NOMO-1 treated with dmso at 0.1 percent for 144 hours (cell line): ENCODE results near the gene SLAMF6.
"Not testable (repeated sequence)": the region's sequence is repeated elsewhere in the genome, so short reads cannot be mapped to it uniquely, and the experiment has no call there.

Experiments used
- DNase-seq: peaks from one replicate; lab custom pipeline; 2025; ENCODE audit not compliant: unreplicated experiment; lab: John Stamatoyannopoulos, UW

SLAMF6 gene

GRCh38 chr1:160522622-160523345 lies at the start of gene SLAMF6:
Gene SLAMF6, minus strand, starts transcription at chr1:160523255. Its CDS starts 63 bp downstream, at chr1:160523192.
- DNase-seq = no peak

GRCh38 chr1:160570840-160571239 lies 47.8 kb upstream of the SLAMF6 start:
- DNase-seq = no peak

- DNase-seq = no peak
Observed at GRCh38 chr1:160569806-160570205, 46.8 kb upstream of the SLAMF6 start.

- DNase-seq = no peak
Observed at GRCh38 chr1:160567858-160568682, 45.0 kb upstream of the SLAMF6 start.

- DNase-seq = no peak
Observed at GRCh38 chr1:160567341-160567740, 44.3 kb upstream of the SLAMF6 start.

GRCh38 chr1:160565564-160565963 lies 42.5 kb upstream of the SLAMF6 start:
- DNase-seq = no peak

GRCh38 chr1:160563230-160563629 lies 40.2 kb upstream of the SLAMF6 start:
- not testable (repeated sequence) for DNase-seq

- DNase-seq = not testable (repeated sequence)
Observed at GRCh38 chr1:160562745-160563144, 39.7 kb upstream of the SLAMF6 start.

GRCh38 chr1:160560806-160561205 lies 37.8 kb upstream of the SLAMF6 start:
- no peak for DNase-seq

GRCh38 chr1:160560045-160560705 lies 37.1 kb upstream of the SLAMF6 start:
- no peak for DNase-seq

GRCh38 chr1:160559437-160559836 lies 36.4 kb upstream of the SLAMF6 start:
- not testable (repeated sequence) for DNase-seq

- no peak for DNase-seq
Observed at GRCh38 chr1:160558660-160559380, 35.8 kb upstream of the SLAMF6 start.

- DNase-seq = no peak
Observed at GRCh38 chr1:160553778-160554177, 30.7 kb upstream of the SLAMF6 start.

GRCh38 chr1:160552425-160552824 lies 29.4 kb upstream of the SLAMF6 start:
- DNase-seq = no peak

GRCh38 chr1:160550572-160551034 lies 27.5 kb upstream of the SLAMF6 start:
- no peak for DNase-seq

- DNase-seq = no peak
Observed at GRCh38 chr1:160549665-160550006, 26.6 kb upstream of the SLAMF6 start.

- no peak for DNase-seq
Observed at GRCh38 chr1:160548960-160549664, 26.1 kb upstream of the SLAMF6 start.

- no peak for DNase-seq
Observed at GRCh38 chr1:160548183-160548582, 25.1 kb upstream of the SLAMF6 start.

GRCh38 chr1:160547422-160547821 lies 24.4 kb upstream of the SLAMF6 start:
- DNase-seq = no peak

- DNase-seq = no peak
Observed at GRCh38 chr1:160546942-160547341, 23.9 kb upstream of the SLAMF6 start.
